OCI-LY1 (cell line): ENCODE data around the gene SLC16A13.

ENCODE experiments used
- CTCF ChIP-seq: fragments of 200-600 bp; sonication (generic), shearing (Covaris generic); IDR thresholded peaks from 2 replicates; pipeline ENCODE4 v1.5.1; 2017; ENCODE audit warnings: mild to moderate bottlenecking, antibody characterized with exemption, low read length, moderate library complexity, mixed read lengths
- EZH2 ChIP-seq: fragments of 200-600 bp; sonication (generic), shearing (Covaris generic); IDR thresholded peaks from 2 replicates; pipeline ENCODE4 v1.8.0; 2017; ENCODE audit warnings: borderline replicate concordance, mixed run types, mild to moderate bottlenecking, antibody characterized with exemption, low read length, moderate library complexity, mixed read lengths

- TF ChIP-seq EZH2 (no peak), CTCF (no peak)
Measured at GRCh38 chr17:7079581-7080455, 44.0 kb downstream of the SLC16A13 start, which contains the start of gene CLEC10A.
